ENCODE measurements around the gene ERN2. TPM values are rescaled to one million over a fixed set of nuclear protein-coding genes. Genes with fewer than 3 reads are reported as not detected.

ERN2 gene
- total RNA-seq, 2 donors from 2014 or later: 121 to 191 TPM

DNA sequence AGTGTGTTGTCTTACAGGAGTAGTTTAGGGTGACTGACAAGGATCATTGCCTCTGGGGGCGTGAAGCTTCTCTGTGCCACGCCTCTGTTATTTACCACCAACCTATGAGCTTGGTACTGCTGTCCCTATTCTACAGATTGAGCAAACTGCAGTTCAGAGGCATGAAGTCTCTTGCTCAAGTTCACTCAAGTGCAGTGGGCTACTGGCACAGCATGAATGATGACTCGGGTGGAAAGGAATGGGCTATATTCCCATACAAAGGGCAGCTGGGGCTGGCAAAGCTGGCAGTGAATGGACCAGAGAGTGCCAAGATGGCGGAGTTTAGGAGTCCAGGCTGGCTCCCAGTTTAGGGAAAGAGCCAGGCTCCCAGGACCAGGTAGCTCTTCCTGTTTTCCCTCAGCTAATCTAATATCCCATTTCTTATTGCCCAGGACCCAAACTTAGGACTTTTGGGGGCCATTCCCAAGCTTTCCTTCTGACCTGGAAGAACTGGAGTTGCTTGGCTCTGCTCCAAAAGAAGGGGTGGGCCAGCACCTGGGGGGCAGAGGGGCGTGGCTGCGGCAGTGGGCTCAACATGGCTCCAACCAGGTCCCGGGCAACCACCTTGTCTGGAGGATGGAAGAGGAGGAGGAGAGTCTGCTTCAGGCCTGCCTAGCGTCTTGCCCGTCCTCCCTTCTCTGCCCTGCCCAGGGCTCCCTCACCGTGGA is 21.4 kb downstream of the ERN2 start:
- Histone ChIP-seq H3K27me3 (no peaks in the 10 kb centered on the region), H3K4me1 (no peaks in the 10 kb centered on the region), H3K9ac (ENCODE audit: low read depth in 2 of 2, low read length in 2 of 2) (no peak overlapping the region), H3K36me3 (peaks cover 6% of the 10 kb centered on the region), H3K27ac (no peak overlapping the region), H3K9me3 (no peaks in the 10 kb centered on the region), H3K4me3 (no peak overlapping the region)
- TF ChIP-seq, protein P1, sequence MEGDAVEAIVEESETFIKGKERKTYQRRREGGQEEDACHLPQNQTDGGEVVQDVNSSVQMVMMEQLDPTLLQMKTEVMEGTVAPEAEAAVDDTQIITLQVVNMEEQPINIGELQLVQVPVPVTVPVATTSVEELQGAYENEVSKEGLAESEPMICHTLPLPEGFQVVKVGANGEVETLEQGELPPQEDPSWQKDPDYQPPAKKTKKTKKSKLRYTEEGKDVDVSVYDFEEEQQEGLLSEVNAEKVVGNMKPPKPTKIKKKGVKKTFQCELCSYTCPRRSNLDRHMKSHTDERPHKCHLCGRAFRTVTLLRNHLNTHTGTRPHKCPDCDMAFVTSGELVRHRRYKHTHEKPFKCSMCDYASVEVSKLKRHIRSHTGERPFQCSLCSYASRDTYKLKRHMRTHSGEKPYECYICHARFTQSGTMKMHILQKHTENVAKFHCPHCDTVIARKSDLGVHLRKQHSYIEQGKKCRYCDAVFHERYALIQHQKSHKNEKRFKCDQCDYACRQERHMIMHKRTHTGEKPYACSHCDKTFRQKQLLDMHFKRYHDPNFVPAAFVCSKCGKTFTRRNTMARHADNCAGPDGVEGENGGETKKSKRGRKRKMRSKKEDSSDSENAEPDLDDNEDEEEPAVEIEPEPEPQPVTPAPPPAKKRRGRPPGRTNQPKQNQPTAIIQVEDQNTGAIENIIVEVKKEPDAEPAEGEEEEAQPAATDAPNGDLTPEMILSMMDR (IDR thresholded peaks at IDR 0.05): no peak
- intact Hi-C loops (cut with DNase I): no loop called here
- DNase-seq: no peak

DNA sequence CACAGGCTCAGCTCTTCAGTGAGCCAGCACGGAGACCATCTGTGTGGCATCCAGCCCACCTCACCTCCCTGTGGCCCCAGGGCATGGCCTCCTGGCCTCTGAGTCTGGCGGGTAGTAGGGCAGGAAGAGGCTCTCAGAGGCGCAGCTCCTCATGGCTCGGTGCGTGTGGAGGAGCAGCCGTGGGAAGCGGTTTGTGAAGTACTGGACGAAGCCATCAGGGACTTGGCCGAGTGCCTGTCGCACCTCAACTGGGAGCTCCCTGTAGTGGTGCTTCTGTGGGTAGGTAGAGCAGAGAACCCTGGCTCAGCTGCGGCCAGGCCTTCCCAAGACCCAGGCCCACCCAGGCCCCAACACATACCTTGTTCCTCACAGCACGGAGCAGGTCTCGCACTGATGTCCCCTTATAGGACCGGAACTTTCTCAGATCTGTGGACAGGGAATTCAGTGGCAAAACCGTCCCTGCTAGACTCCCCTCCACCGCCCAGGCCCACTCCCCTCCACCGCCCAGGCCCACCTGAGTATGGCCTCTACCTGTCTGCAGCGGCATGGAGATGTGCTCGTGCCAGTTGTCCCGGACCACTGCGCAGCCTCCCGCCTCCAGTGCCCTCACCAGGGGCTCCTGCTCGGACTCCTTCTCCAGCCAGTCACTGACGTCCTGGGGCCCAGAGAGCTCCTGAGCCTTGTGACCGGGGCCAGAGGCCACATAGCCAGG is 22.1 kb downstream of the ERN2 start:
- Histone ChIP-seq H3K9me3 (no peaks in the 10 kb centered on the region), H3K4me3 (no peak overlapping the region), H3K9ac (ENCODE audit: low read depth in 2 of 2, low read length in 2 of 2) (no peak overlapping the region), H3K27me3 (no peaks in the 10 kb centered on the region), H3K36me3 (peaks cover 6% of the 10 kb centered on the region), H3K4me1 (no peaks in the 10 kb centered on the region), H3K27ac (no peak overlapping the region)
- intact Hi-C loops (cut with DNase I): no loop called here
- no peak for DNase-seq
- TF ChIP-seq, protein P1 (IDR thresholded peaks at IDR 0.05): no peak

GRCh38 chr16:23689442-23690187 is 23.4 kb downstream of the ERN2 start:
- H3K27me3 ChIP-seq: no peaks in the 10 kb centered on the region
- H3K9me3 ChIP-seq: no peaks in the 10 kb centered on the region
- no peaks in the 10 kb centered on the region for H3K4me1 ChIP-seq
- no peak overlapping the region for H3K27ac ChIP-seq
- TF ChIP-seq, protein P1 (IDR thresholded peaks at IDR 0.05): no peak
- no peak overlapping the region for H3K4me3 ChIP-seq
- H3K36me3 ChIP-seq: peaks cover 6% of the 10 kb centered on the region
- intact Hi-C loops (cut with DNase I): no loop called here
- DNase-seq: no peak
- H3K9ac ChIP-seq (ENCODE audit: low read depth in 2 of 2, low read length in 2 of 2): no peak overlapping the region

DNA sequence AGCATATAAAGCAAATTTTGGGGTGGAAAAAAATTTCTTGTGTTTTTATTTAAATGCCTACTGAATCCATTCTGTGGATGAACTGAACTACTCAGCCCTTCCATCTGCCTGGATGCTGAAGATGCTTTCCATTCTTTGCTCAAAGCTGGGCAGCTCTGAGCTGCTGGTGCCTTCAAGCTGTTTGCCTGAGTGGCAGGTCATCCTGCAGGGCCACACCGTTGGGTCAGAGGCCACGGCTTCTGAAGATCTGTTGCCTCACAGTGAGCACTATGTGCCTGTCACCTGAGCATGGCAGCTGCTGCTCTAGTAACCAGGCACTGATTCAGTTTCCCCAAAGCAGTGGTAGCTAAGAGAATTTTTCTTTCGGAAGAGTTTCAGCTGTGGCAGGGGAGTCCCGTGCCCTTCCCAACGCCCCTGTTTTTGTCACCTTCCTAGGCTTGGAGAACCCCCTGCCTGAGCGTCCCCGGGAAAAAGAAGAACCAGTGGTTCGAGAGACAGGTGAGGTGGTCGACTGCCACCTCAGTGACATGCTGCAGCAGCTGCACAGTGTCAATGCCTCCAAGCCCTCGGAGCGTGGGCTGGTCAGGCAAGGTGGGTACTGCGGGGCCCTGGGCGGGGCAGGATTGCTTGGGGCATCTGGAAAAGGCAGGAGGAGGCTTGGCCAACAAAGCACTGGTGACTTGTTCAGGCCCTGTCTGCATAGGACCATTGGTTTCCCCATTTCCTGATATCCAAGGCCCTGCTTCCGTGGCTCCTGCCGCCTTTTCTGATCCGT is 25.8 kb downstream of the ERN2 start:
- DNase-seq: no peak
- peaks cover 6% of the 10 kb centered on the region for H3K36me3 ChIP-seq
- TF ChIP-seq, protein P1 (IDR thresholded peaks at IDR 0.05): no peak
- intact Hi-C loops (cut with DNase I): no loop called here
- no peaks in the 10 kb centered on the region for H3K9me3 ChIP-seq
- H3K27me3 ChIP-seq: no peaks in the 10 kb centered on the region
- no peak overlapping the region for H3K27ac ChIP-seq
- H3K4me1 ChIP-seq: no peaks in the 10 kb centered on the region
- H3K4me3 ChIP-seq: no peak overlapping the region
- H3K9ac ChIP-seq (ENCODE audit: low read depth in 2 of 2, low read length in 2 of 2): no peak overlapping the region

DNA sequence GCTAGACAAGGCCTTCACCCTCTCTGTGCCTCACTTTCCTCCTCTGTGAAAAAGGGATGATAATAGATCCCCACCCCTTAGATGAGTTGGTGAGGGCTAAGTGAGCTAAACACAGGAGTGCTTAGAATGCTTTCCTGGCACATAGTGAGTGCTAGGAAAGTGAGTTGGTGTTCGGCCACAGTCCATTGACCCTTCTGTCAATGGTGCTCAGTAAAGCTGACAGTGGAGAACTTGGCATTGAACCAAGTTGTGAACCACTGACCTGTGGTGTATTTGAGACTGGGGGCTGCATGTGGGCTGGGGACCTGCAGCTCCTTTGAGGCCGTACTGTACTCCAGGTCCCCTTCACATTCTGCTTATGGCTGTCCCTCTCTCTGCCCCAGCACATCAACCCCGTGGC is 29.5 kb downstream of the ERN2 start:
- no peak overlapping the region for H3K9ac ChIP-seq (ENCODE audit: low read depth in 2 of 2, low read length in 2 of 2)
- H3K4me1 ChIP-seq: no peaks in the 10 kb centered on the region
- no peaks in the 10 kb centered on the region for H3K9me3 ChIP-seq
- H3K27ac ChIP-seq: no peak overlapping the region
- intact Hi-C loops (cut with DNase I): no loop called here
- TF ChIP-seq, protein P1 (IDR thresholded peaks at IDR 0.05): no peak
- H3K36me3 ChIP-seq: no peaks in the 10 kb centered on the region
- H3K27me3 ChIP-seq: no peaks in the 10 kb centered on the region
- DNase-seq: no peak
- no peak overlapping the region for H3K4me3 ChIP-seq
